HS-5 (cell line): ENCODE results near the gene DNAH17.

Source experiments
- DNase-seq: peaks from one replicate; pipeline ENCODE4 v3.0.0-alpha.2; 2012; ENCODE audit warnings: low read depth

DNAH17 gene

GRCh38 chr17:78411241-78411857, 165.8 kb downstream of the DNAH17 start:
- DNase-seq: no peak

GRCh38 chr17:78409191-78409928, 167.8 kb downstream of the DNAH17 start:
- DNase-seq: no peak

- DNase-seq: no peak
Observed at GRCh38 chr17:78408476-78409050, 168.6 kb downstream of the DNAH17 start.

GRCh38 chr17:78407387-78408000, 169.7 kb downstream of the DNAH17 start:
- DNase-seq: no peak

DNA sequence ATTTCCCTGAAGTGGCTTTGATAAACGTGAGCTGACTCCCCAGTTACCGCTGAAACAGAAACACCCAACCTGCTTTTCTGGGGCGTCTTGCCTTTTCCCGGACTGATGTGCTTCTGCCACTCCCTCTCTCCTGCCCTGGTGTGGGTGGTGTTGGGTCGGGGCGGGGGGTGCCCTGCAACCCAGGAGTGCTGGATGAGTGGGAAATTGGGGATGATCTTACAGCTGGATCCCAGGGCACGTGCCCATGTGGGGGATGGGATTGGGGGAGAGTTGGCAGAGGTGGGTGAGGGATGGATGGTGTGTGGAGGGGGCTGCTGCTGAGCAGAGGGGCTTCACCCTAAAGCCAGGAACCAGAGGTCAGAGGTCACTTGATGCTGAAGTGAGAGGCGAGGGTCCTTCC, 170.3 kb downstream of the DNAH17 start:
- no peak for DNase-seq

DNA sequence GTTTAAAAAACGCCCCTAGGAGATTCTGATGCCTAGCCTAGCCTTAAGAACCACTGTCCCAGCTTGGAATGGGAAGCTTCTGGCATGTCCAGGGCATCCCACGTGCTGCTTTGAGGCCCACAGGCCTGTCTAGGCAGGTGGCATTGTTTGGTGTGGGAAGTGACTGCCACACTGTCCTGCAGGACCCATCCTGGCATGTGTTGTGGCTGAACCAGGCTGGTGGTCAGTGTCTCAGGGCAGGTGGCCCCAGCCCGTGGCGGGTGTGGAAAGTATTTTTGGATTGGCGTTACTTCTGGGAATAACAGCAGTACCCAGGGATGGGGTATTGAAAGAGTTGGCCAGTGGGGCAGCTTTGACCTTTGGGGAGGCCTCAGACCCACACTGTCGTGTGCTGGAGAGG, 170.8 kb downstream of the DNAH17 start:
- DNase-seq: no peak

- no peak for DNase-seq
Observed at GRCh38 chr17:78403822-78404221, 173.4 kb downstream of the DNAH17 start.

GRCh38 chr17:78401891-78402290, 175.3 kb downstream of the DNAH17 start:
- DNase-seq: no peak

DNA sequence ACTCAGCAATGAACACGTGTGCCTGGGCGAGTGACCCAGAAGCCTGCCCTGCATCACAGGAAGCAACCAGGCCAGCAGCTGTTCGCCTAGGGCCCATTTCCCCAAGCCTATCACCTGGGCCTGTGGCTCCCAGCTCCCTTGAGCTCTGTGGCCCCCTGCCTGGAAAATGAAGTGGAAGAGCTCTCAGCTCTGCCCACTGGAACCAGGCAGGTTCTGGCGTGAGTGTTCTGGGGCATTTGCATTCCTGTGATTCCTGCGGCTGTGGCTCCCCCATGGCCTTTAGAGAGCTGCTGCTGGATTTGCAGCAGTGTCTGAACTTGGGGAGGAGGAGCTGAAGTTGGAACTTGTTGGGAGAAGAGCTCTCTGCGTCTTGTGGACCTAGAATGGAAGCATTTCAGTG, 175.9 kb downstream of the DNAH17 start:
- no peak for DNase-seq

GRCh38 chr17:78400581-78401240, 176.5 kb downstream of the DNAH17 start:
- no peak for DNase-seq

GRCh38 chr17:78399693-78400144, 177.5 kb downstream of the DNAH17 start:
- DNase-seq: no peak

GRCh38 chr17:78399028-78399692, 178.0 kb downstream of the DNAH17 start:
- DNase-seq: no peak

GRCh38 chr17:78398390-78398789, 178.8 kb downstream of the DNAH17 start:
- DNase-seq: no peak

DNA sequence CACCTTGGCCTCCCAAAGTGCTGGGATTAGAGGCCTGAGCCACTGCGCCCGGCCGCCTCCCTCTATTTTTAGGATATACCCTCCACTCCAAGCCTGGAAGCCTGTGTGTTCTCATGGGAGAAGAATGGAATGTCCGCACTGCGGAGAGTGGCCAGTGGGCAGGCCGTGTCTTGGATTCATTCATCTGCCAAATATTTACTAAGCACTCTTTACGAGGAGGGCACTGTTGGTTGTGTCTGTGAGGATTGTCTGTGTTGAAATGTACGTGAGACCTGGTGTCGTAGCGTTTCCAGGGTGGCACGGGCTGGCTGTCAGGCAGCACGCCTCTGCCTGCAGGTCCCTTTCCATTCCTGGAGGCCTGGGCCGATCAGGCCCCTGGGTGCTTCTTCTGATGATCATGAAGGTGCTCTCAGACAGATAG, 179.5 kb downstream of the DNAH17 start:
- no peak for DNase-seq

DNA sequence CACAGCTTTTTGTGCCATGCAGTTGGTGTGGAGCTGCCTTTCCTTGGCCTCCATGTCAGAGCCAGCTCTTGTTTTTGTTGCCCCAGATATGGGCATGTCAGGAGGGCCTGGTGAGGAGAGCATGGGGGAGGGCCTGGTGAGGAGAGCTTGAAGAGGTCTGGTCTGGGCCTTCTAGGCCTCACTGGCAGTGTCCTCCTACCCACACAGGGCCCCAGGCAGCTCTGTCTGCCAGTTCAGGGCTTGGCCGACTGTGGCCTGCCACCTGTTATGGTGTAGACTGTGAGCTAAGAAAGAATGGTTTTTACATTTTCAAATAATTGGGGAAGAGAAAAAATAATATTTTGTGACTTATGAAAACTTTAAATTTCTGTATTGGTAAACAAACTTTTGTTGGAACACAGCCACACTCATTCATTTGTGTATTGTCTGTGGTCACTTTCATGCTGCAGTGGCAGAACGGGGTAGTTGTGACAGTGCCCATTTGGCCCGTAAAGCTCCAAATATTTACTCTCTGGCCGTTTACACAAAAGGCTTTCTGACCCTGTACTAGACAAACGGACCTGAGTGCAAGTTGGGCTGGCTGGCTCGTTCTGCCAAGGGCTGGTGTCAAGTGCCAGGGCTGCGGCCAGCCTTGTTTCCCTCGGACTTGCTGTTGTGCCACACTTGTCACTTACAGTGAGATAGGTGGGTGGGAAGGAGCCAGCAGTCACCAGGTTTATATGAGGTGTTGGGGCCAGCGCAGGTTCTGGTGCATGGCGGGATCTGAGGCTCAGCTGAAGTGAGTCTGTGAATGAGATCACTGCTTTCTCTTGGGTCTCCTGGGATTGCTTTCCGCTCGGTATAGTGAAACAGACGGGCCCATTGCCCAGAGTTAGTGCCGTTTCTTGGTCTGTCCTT, 180.5 kb downstream of the DNAH17 start:
- no peak for DNase-seq

DNA sequence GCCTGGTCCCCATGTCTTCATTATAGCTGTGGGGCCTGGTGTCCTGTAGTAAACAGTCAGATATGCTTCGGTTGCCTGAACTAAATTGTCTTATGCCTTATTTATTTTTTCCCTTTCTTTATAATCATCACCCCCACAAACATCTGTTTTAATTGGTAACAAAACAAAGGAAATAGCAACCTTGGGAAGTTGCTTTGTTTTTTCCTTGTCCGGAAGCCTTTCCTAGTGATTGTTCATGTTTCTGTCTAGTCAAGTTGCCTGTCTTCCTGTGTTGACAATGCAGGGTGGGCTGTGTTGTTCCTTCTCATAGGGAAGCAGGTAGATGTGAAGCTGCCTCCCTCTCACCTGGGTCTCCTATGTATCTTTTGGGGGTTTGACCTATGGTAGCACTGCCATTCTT, 182.0 kb downstream of the DNAH17 start:
- DNase-seq: no peak

GRCh38 chr17:78394209-78394608, 183.0 kb downstream of the DNAH17 start:
- no peak for DNase-seq

GRCh38 chr17:78393575-78393974, 183.6 kb downstream of the DNAH17 start:
- DNase-seq: no peak

DNA sequence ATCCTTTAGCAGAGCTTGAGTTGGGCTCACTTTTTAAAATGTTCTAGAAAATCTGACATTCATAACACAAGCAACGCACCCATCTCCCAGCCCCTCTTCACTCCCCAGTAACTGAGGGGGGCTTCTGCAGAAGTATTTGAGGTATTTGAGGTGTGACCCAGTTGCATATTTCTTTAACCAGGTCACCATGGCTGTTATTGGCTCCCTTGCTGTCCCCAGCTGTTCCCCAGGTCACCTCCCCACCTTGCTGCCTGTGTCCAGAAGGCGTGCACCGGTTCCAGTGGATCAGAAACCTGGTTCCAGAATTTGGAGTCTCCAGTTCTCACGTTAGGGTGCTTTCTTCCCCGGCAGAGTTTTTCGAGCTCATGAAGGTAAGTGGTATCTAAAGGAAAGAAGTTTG, 184.9 kb downstream of the DNAH17 start:
- no peak for DNase-seq

DNA sequence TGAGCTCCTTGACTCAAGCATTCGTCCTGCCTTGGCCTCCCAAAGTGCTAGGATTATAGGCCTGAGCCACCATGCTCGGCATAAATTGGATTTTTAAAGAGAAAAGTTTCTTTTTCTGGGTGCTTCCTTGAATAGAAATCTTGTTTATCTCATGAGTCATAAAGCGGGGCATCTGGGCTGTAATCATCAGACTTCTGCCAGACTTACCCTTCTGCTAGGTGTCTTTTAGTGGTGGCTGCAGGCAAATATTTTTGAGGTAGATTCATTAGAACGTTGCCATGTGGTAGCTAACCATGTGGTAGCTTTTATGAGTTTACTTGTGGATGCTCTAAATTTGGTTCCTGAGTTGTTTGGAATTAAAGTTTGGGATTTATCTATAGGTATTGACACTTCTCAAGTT, 185.4 kb downstream of the DNAH17 start:
- DNase-seq: peak; percentile 66

GRCh38 chr17:78391051-78391431, 186.2 kb downstream of the DNAH17 start:
- DNase-seq: no peak
